ENCODE data around the gene TP73. TPM values are rescaled to one million over a fixed set of nuclear protein-coding genes. Genes with fewer than 3 reads are reported as not detected.

Gene TP73
- total RNA-seq, 1 experiment from 2014 or later = 0.54 TPM

GRCh38 chr1:3700631-3701030 lies 48.3 kb downstream of the TP73 start:
- Mint-ChIP-seq H3K36me3 (ENCODE audit: insufficient read depth, unreplicated experiment) (no peaks in the 10 kb centered on the region), H3K4me3 (ENCODE audit: low read depth, unreplicated experiment) (no peak overlapping the region), H3K4me1 (ENCODE audit: low read depth, unreplicated experiment) (no peaks in the 10 kb centered on the region), H3K27ac (ENCODE audit: unreplicated experiment) (no peak overlapping the region), H3K9me3 (ENCODE audit: low read depth, unreplicated experiment) (no peaks in the 10 kb centered on the region), H3K27me3 (ENCODE audit: unreplicated experiment) (peaks cover 44% of the 10 kb centered on the region)
- no peak for DNase-seq
- no TSS peak for BruUV-seq (replicated peaks)
- CTCF ChIA-PET = no interaction called here
- TF ChIP-seq CTCF (IDR thresholded peaks at IDR 0.05; ENCODE audit: unreplicated experiment) = no peak
- intact Hi-C loops (cut with micrococcal nuclease; ENCODE audit: unreplicated experiment) = no loop called here

- Mint-ChIP-seq H3K4me1 (ENCODE audit: low read depth, unreplicated experiment) (no peaks in the 10 kb centered on the region), H3K27ac (ENCODE audit: unreplicated experiment) (no peak overlapping the region), H3K36me3 (ENCODE audit: insufficient read depth, unreplicated experiment) (no peaks in the 10 kb centered on the region), H3K9me3 (ENCODE audit: low read depth, unreplicated experiment) (no peaks in the 10 kb centered on the region), H3K27me3 (ENCODE audit: unreplicated experiment) (peaks cover 25% of the 10 kb centered on the region), H3K4me3 (ENCODE audit: low read depth, unreplicated experiment) (no peak overlapping the region)
- DNase-seq = no peak
- CTCF ChIA-PET = no interaction called here
- no TSS peak for BruUV-seq (replicated peaks)
- TF ChIP-seq CTCF (IDR thresholded peaks at IDR 0.05; ENCODE audit: unreplicated experiment) = no peak
- intact Hi-C loops (cut with micrococcal nuclease; ENCODE audit: unreplicated experiment) = no loop called here
Measured at GRCh38 chr1:3702528-3702927, 50.2 kb downstream of the TP73 start.

- no peaks in the 10 kb centered on the region for H3K4me1 Mint-ChIP-seq (ENCODE audit: low read depth, unreplicated experiment)
- CTCF ChIA-PET = no interaction called here
- DNase-seq = no peak
- H3K4me3 Mint-ChIP-seq (ENCODE audit: low read depth, unreplicated experiment) = no peak overlapping the region
- no peak for TF ChIP-seq CTCF (IDR thresholded peaks at IDR 0.05; ENCODE audit: unreplicated experiment)
- no peaks in the 10 kb centered on the region for H3K9me3 Mint-ChIP-seq (ENCODE audit: low read depth, unreplicated experiment)
- H3K27me3 Mint-ChIP-seq (ENCODE audit: unreplicated experiment) = peaks cover 18% of the 10 kb centered on the region
- H3K27ac Mint-ChIP-seq (ENCODE audit: unreplicated experiment) = no peak overlapping the region
- BruUV-seq (replicated peaks) = no TSS peak
- intact Hi-C loops (cut with micrococcal nuclease; ENCODE audit: unreplicated experiment) = no loop called here
- H3K36me3 Mint-ChIP-seq (ENCODE audit: insufficient read depth, unreplicated experiment) = no peaks in the 10 kb centered on the region
Measured at GRCh38 chr1:3702990-3703728, 50.8 kb downstream of the TP73 start.

GRCh38 chr1:3703786-3704371 lies 51.6 kb downstream of the TP73 start:
- BruUV-seq (replicated peaks) = no TSS peak
- H3K36me3 Mint-ChIP-seq (ENCODE audit: insufficient read depth, unreplicated experiment) = no peaks in the 10 kb centered on the region
- no peak overlapping the region for H3K27ac Mint-ChIP-seq (ENCODE audit: unreplicated experiment)
- CTCF ChIA-PET = no interaction called here
- H3K4me3 Mint-ChIP-seq (ENCODE audit: low read depth, unreplicated experiment) = no peak overlapping the region
- no peaks in the 10 kb centered on the region for H3K9me3 Mint-ChIP-seq (ENCODE audit: low read depth, unreplicated experiment)
- no peak for TF ChIP-seq CTCF (IDR thresholded peaks at IDR 0.05; ENCODE audit: unreplicated experiment)
- no peak for DNase-seq
- H3K4me1 Mint-ChIP-seq (ENCODE audit: low read depth, unreplicated experiment) = no peaks in the 10 kb centered on the region
- intact Hi-C loops (cut with micrococcal nuclease; ENCODE audit: unreplicated experiment) = no loop called here
- H3K27me3 Mint-ChIP-seq (ENCODE audit: unreplicated experiment) = peaks cover 11% of the 10 kb centered on the region
